NCI-H2171 treated with DMSO at 0.1 percent for 48 hours (cell line): ENCODE results near the gene LHX1.

ENCODE experiments used
- DNase-seq: peaks from one replicate; lab custom pipeline; 2025; lab: John Stamatoyannopoulos, UW

Gene LHX1

DNA sequence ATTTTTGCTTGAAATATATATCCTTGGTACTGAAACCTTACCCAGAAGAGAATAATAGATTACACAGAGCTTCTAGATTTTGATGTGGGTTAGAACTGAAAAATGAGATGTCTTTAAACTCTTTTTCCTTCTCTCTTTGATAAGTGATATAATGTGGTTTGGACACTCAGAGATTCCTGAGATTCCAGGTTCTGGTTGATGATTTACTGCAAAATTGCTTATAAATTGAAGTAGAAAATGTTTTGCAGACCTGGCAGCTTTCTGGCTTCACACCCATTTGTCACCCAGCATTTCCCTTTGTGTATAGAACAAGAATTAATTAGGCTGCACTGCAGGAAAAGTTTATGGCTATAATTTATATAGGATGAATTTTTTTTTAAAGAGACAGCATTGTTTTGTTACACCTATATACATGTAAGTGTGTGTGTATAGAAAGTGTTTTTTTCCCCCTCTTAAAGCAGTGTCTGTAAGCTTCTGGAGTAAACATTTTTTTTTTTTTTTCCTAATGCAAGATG lies 35.0 kb downstream of the LHX1 start:
- DNase-seq: no peak

DNA sequence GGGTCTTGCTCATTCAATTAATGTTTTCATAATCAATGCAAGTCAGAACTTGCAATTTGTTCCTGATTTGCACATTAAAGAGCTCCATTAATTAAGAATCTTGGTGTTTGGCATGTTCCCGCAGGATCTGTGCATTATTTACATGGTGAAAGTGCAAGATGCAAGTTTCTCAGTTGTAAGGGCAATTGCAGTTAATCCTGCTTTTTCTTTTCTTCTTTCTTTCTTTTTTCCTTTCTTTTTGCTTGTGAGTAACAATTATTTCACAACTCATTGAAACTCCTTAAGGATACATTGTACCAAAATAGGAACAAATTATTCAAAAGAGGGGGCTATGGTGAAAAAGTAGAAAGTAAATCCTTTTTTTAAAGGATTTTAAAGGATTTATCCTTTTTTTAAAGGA lies 35.6 kb downstream of the LHX1 start:
- no peak for DNase-seq

DNA sequence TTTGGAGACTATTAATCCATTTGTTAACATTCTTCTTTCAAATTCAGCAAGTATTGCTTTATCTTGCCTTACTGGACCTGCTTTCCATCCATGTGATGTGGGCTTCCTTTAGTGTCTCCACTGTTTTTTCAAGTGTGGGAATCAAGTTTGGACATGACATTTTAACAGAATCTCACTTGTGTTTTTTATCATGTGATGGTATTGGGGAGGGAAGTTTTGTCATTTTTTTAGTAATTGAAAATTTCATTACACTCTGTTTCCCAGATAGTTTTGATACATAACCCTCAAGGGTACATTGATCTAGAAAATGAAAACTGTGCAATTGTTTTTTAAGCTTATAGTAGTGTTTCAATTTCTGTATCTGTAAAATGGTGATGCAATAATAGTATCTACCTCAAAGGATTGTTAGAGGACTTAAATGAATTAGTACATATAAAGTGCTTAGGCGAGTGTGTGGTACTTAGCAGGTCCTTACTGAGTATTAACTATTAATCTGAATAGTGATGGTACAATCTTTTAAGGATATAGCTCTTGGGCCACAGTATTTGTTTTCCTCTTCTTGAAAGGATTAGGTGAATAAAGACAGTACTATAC lies 38.7 kb downstream of the LHX1 start:
- no peak for DNase-seq

DNA sequence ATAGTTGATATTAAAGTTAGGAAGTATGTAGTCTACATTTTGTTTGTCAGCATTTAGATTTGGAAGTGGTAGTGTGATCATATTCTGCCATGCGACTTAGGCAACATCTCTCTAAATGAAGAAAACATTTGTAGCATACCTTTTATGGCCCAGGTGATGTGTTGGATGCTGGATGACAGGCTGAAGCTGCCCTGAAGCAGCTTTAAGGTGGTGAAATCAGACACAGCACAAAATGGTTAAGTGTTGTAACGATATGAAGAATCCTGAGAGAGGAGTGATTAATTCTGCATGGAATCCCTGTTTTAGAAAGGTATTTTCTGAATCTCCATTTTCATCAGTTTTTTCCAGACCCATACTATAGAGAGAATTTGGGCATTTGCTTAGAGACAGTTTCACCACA lies 39.8 kb downstream of the LHX1 start:
- no peak for DNase-seq

DNA sequence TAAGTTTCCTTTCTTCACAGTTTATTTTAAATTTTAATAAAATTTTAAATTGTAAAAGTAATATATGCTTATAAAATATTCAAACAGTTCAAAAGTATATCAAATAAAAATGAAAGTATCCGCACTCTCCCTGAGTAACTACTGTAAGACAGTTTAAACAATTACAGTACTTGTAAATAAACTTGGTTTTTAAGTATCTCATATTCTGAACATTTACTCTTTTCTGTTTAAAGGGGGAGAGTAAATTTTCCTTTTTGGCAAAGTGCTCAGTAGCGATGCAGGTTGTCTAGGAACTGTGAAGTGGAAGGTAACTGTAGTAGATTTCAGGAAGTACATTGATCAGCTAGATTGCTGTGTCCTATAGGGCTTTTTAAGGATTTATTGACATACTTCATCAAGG lies 40.3 kb downstream of the LHX1 start:
- DNase-seq: no peak

- DNase-seq: no peak
Measured at GRCh38 chr17:36978810-36979564, 41.7 kb downstream of the LHX1 start.

DNA sequence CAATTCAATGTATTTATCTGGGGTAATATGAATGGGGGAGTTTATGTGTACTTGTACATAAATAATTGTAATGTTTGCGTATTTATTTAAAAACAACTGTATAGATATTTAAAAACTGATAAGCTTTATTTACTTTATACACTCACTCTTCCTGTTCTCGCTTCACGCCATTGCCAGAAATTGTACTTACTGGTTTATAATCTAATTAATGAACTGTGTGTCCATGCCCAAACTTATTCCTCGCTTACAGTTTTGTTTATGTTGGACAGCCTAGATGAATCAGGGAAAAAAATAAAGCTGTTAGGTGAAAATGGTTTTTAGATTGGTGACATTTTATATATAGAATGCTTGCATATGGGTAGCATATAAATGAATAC lies 42.3 kb downstream of the LHX1 start:
- no peak for DNase-seq

DNA sequence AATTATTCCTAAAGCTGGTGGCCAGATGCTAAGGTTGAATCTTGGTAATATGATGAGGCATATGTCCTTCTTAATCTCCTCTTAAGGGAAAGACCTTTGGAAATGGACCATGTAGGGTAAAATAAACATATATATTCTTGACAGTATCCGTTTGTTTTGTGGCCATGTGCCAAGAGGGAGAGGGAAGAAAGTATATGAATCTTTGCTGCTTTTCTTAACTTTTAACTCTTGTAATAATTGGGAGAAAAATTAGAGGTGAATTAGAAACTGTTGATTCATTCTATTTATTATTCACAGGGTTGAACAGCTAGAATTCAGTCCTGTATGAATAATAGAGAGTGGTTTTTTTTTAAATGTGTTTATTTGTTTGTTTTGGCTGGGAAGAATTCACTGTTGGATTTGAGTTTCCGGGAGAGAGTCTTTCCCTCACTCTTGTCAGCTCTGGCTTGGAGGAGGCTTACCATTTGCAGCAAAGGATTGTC lies 43.0 kb downstream of the LHX1 start:
- DNase-seq: peak; percentile 49

- no peak for DNase-seq
Measured at GRCh38 chr17:36983618-36984017, 46.3 kb downstream of the LHX1 start.

DNA sequence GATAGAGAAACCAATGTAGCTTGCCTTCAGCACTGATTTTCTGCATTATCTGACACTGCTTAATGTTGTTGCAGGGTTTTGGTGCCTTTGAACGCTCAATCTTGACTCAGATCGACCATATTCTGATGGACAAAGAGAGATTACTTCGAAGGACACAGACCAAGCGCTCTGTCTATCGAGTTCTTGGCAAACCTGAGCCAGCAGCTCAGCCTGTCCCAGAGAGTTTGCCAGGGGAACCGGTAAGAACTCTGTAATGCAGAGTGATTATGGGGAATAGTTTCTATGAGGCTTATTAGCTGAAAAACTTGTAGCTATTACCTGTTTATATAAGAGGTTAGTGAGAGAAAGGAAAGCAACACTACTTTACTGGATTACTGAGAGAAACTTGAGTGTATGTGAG lies 51.9 kb downstream of the LHX1 start:
- DNase-seq: no peak

DNA sequence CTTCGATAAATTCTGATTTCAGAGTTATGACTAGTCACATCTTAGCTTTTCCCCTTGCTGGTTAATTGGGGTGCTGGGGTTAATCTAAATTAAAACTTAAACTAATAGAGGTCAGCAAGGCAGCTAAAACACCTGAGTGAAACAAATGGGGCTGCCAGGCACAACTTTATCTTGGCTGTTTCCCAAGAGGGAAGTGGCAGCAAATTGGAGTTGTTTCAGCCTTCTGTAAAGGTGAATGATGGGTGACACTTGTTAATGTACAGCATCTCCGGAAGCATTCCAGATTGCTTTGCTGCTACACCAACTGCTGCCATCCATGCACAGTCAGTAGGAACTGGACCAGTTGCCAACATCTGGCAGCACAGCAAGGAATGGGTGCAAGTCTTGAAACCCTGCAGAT lies 55.4 kb downstream of the LHX1 start:
- no peak for DNase-seq

DNA sequence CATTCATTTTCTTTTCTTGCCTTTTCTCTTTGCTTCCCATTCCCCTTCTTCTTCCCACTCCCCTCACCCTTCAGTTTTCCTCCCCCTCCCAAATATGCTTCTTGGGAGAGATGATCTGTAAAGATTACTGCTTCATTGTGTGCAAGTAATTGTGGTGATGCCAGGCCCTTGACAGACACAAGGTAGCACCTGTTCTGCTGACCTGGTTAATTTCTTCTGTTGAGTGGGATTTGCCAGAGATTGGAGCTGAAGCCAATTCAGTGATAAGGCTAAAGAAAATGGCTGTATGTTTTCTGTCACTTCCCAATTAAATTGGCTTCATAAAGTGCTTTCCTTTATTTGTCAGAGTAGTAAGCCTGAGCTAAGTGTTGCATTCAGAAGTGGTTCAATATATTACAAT lies 56.0 kb downstream of the LHX1 start:
- DNase-seq: no peak
